Measurements from ENCODE around the gene APMAP.

Gene APMAP

GRCh38 chr20:25000268-25000801 is 7.8 kb upstream of the APMAP start (continued):
- TF ChIP-seq ZNF335 (tag by site-specific recombination; conservative IDR thresholded peaks at IDR 0.05) = peak; percentile 74
- no peak for TF ChIP-seq ZBTB8A (tag by site-specific recombination; IDR thresholded peaks at IDR 0.05)
- TF ChIP-seq WT1 (tag by site-specific recombination; IDR thresholded peaks at IDR 0.05) = no peak
- peak; percentile 20; the same call in 1 of the 2 replicates for TF ChIP-seq ZNF394 (tag by site-specific recombination; IDR thresholded peaks at IDR 0.05; ENCODE audit: borderline replicate concordance)
- TF ChIP-seq ZNF391 (tag by site-specific recombination; IDR thresholded peaks at IDR 0.05; ENCODE audit: borderline replicate concordance, low read depth) = no peak
- TF ChIP-seq SALL2 (tag by site-specific recombination; IDR thresholded peaks at IDR 0.05; ENCODE audit: borderline replicate concordance) = no peak
- no peak for TF ChIP-seq ZNF777 (tag by site-specific recombination; IDR thresholded peaks at IDR 0.05; ENCODE audit: borderline replicate concordance)
- TF ChIP-seq PRDM1 (tag by site-specific recombination; IDR thresholded peaks at IDR 0.05) = no peak
- no peak for TF ChIP-seq KLF10 (tag by site-specific recombination; IDR thresholded peaks at IDR 0.05)
- TF ChIP-seq KLF8 (tag by site-specific recombination; IDR thresholded peaks at IDR 0.05) = no peak
- no peak for TF ChIP-seq SCRT2 (tag by site-specific recombination; IDR thresholded peaks at IDR 0.05)
- TF ChIP-seq ZNF350 (tag by site-specific recombination; IDR thresholded peaks at IDR 0.05) = no peak
- TF ChIP-seq ZNF366 (tag by site-specific recombination; conservative IDR thresholded peaks at IDR 0.05) = peak; percentile 44; the same call in 1 of the 2 replicates
- TF ChIP-seq ZNF791 (tag by site-specific recombination; IDR thresholded peaks at IDR 0.05) = no peak
- 0 out of 2 replicates have a peak, but pooled peaks have one; percentile 43 for TF ChIP-seq ZEB2 (tag by site-specific recombination; IDR thresholded peaks at IDR 0.05)
- TF ChIP-seq OVOL3 (tag by site-specific recombination; IDR thresholded peaks at IDR 0.05) = no peak
- TF ChIP-seq SP2 (tag by site-specific recombination; IDR thresholded peaks at IDR 0.05) = no peak
- peak; percentile 31; the same call in 1 of the 2 replicates for TF ChIP-seq ZBTB17 (tag by site-specific recombination; IDR thresholded peaks at IDR 0.05)
- no peak for TF ChIP-seq ZNF202 (tag by site-specific recombination; IDR thresholded peaks at IDR 0.05; ENCODE audit: borderline replicate concordance)
- TF ChIP-seq ZNF398 (tag by site-specific recombination; IDR thresholded peaks at IDR 0.05) = peak; percentile 68
- no peak for TF ChIP-seq ZBTB1 (tag by site-specific recombination; IDR thresholded peaks at IDR 0.05)
- TF ChIP-seq ZNF341 (tag by site-specific recombination; IDR thresholded peaks at IDR 0.05; ENCODE audit: low read depth) = no peak
- TF ChIP-seq ZXDB (tag by site-specific recombination; IDR thresholded peaks at IDR 0.05) = no peak
- TF ChIP-seq ZNF530 (tag by site-specific recombination; IDR thresholded peaks at IDR 0.05; ENCODE audit: low read depth) = no peak
- TF ChIP-seq ZNF138 (tag by site-specific recombination; IDR thresholded peaks at IDR 0.05; ENCODE audit: borderline replicate concordance) = no peak
- no peak for TF ChIP-seq SETDB1 (IDR thresholded peaks at IDR 0.05; ENCODE audit: insufficient read length, low read length)
- no peak for TF ChIP-seq RBAK (tag by site-specific recombination; IDR thresholded peaks at IDR 0.05)
- TF ChIP-seq SP7 (tag by site-specific recombination; IDR thresholded peaks at IDR 0.05) = peak; percentile 24; the same call in 1 of the 2 replicates
- peak; percentile 56; the same call in 1 of the 2 replicates for TF ChIP-seq ZNF184 (tag by site-specific recombination; IDR thresholded peaks at IDR 0.05)
- no peak for TF ChIP-seq ZNF549 (tag by site-specific recombination; IDR thresholded peaks at IDR 0.05)
- no peak for TF ChIP-seq ZNF658 (tag by site-specific recombination; IDR thresholded peaks at IDR 0.05)
- TF ChIP-seq EGR2 (tag by site-specific recombination; IDR thresholded peaks at IDR 0.05; ENCODE audit: low read depth) = no peak
- no peak for TF ChIP-seq ZNF211 (tag by site-specific recombination; IDR thresholded peaks at IDR 0.05; ENCODE audit: low read depth)
- TF ChIP-seq OSR2 (tag by site-specific recombination; IDR thresholded peaks at IDR 0.05) = peak; percentile 65; the same call in 1 of the 2 replicates
- TF ChIP-seq ZFP3 (tag by site-specific recombination; IDR thresholded peaks at IDR 0.05; ENCODE audit: low read depth) = no peak
- 0 out of 2 replicates have a peak, but pooled peaks have one; percentile 28 for TF ChIP-seq ZNF629 (tag by site-specific recombination; IDR thresholded peaks at IDR 0.05)

All from HEK293 (cell line).